Activated CD8-positive, alpha-beta T cell treated with anti-CD3 and anti-CD28 coated beads for 36 hours (primary cell): ENCODE results near the gene ITGB2. TPM values are rescaled to one million over a fixed set of nuclear protein-coding genes. Genes with fewer than 3 reads are reported as not detected.

Experiments
- ATAC-seq: fragments of 200-7000 bp; cut with Tn5 transposase; one replicate; pipeline ENCODE4 v1.10.0; 2021; ENCODE audit warnings: mild to moderate bottlenecking, moderate library complexity
- CTCF ChIA-PET: fragments of 350-600 bp; sonication (Branson Sonifier 250); formaldehyde crosslinking; loops from one replicate; lab custom pipeline; 2021; ENCODE audit warnings: antibody characterized with exemption; lab: Charles Lee
- POLR2A ChIA-PET: fragments of 350-600 bp; sonication (Branson Sonifier 250); formaldehyde crosslinking; loops from one replicate; lab custom pipeline; 2021; ENCODE audit warnings: antibody characterized with exemption; lab: Charles Lee
- DNase-seq: peaks from one replicate; pipeline ENCODE4 v3.0.0-alpha.2; 2020
- H3K27ac Mint-ChIP-seq: one replicate; pipeline ENCODE4 v1.8.0; 2021; ENCODE audit warnings: mild to moderate bottlenecking, mixed read lengths
- H3K27me3 Mint-ChIP-seq: one replicate; pipeline ENCODE4 v1.8.0; 2021; ENCODE audit warnings: mixed read lengths
- H3K36me3 Mint-ChIP-seq: one replicate; pipeline ENCODE4 v1.8.0; 2021; ENCODE audit warnings: low read depth, mixed read lengths
- H3K4me1 Mint-ChIP-seq: one replicate; pipeline ENCODE4 v1.8.0; 2021; ENCODE audit warnings: low read depth, mixed read lengths
- H3K4me3 Mint-ChIP-seq: one replicate; pipeline ENCODE4 v1.8.0; 2021; ENCODE audit warnings: mild to moderate bottlenecking, moderate library complexity, mixed read lengths
- H3K9me3 Mint-ChIP-seq: one replicate; pipeline ENCODE4 v1.8.0; 2021; ENCODE audit warnings: mixed read lengths
- CTCF ChIP-seq: fragments of 200-600 bp; IDR thresholded peaks from one replicate; pipeline ENCODE4 v1.8.0; 2022; ENCODE audit warnings: antibody characterized with exemption, mild to moderate bottlenecking
- intact Hi-C: fragments of 100-400 bp; cut with micrococcal nuclease; formaldehyde crosslinking; loops from one replicate; pipeline ENCODE4 v1.10.0; 2022
- total RNA-seq, 2 experiments: library from RNA; stranded (reverse); gene quantifications; one replicate each; pipeline ENCODE4 v1.2.3, GENCODE V29; 2021

ITGB2 gene
- total RNA-seq, 2 experiments from 2014 or later = 340 to 343 TPM

DNA sequence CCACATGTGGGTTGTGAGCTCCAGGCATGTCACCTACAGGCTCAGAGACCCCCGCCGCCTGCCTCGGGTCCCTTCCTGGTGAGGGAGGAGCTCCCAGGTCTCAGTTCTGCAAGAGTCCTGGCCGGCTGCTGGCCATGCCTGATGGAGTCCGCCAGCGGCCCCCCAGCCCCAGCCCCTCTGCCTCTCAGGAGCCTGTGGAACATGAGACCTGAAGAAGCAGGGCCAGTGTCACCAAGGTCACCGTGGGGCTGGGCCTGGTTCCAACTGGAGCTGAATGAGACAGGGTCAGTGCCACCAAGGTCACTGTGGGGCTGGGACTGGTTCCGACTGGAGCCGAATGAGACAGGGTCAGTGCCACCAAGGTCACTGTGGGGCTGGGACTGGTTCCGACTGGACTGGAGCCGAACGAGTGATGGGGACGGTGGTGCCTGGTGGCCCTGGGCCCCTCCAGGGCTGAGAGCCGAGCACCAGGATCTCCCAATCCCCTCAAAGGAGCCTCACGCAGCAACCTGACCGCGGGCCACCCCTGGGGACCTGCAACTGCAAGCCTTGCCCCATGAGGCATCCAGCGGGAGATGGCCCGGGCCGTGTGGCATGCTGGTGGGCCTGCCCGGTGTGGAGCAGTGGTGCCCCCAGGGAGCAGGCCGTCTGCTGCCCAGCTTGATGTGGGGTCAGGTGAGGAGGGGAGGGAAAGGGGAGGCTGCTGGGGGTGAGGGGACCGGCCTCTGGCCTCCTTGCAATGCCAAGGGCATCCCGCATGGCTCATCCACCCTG, 32.7 kb downstream of the ITGB2 start:
- POLR2A ChIA-PET = interaction anchor here (2.3 to 19.2 kb wide), 3 partner anchors 5 to 29 kb away, joined by 8 to 166 read pairs (median 166); partner anchors contain the start of gene PTTG1IP
- Mint-ChIP-seq H3K27me3 (no peaks in the 10 kb centered on the region), H3K36me3 (peaks cover 28% of the 10 kb centered on the region), H3K4me1 (peaks cover 5% of the 10 kb centered on the region), H3K4me3 (no peak overlapping the region), H3K27ac (no peak overlapping the region), H3K9me3 (no peaks in the 10 kb centered on the region)
- intact Hi-C loops = no loop called here
- CTCF ChIA-PET = no interaction called here
- TF ChIP-seq CTCF = no peak
- ATAC-seq (no peak), DNase-seq (no peak)

DNA sequence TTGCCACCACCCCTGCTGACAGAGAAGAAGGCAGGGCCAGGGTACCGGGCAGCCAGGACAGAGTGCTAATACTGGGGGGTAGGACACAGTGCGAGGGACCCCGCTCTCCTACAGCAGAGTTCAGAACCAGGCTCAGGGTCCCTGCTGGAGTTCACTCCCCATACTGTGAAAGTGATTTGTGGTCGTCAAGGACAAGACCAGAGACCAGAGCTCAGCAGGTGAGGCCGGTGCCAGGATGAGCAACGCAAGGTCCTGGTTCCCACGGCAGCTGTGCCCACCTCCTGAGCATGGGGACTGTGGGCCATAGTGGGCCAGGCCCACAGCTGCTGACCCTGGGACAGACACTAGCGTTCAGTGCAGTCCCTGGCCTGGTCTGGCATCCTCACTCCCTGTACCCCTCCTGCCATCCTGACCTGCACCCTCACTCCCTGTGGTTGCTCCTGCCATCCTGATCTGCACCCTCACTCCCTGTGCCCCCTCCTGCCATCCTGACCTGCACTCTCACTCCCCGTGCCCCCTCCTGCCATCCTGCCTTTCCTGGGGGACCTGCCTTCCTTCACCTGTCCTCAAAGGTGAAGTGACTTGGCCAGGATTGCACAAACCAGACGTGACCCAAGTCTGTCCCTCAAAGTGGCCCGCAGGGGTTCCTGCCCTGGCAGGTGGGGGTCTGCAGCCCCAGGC, 33.4 kb downstream of the ITGB2 start:
- TF ChIP-seq CTCF = no peak
- H3K36me3 Mint-ChIP-seq = peaks cover 21% of the 10 kb centered on the region
- no peak for DNase-seq
- H3K27me3 Mint-ChIP-seq = no peaks in the 10 kb centered on the region
- intact Hi-C loops = no loop called here
- H3K9me3 Mint-ChIP-seq = no peaks in the 10 kb centered on the region
- no peak for ATAC-seq
- POLR2A ChIA-PET = interaction anchor here (2.3 to 19.2 kb wide), 3 partner anchors 6 to 30 kb away, joined by 8 to 166 read pairs (median 166); partner anchors contain the start of gene PTTG1IP
- CTCF ChIA-PET = interaction anchor here (0.8 kb wide), 1 partner anchor 25 kb away, joined by 3 read pairs; no protein-coding TSS in a partner anchor
- H3K4me3 Mint-ChIP-seq = no peak overlapping the region
- no peak overlapping the region for H3K27ac Mint-ChIP-seq
- peaks cover 2% of the 10 kb centered on the region for H3K4me1 Mint-ChIP-seq

DNA sequence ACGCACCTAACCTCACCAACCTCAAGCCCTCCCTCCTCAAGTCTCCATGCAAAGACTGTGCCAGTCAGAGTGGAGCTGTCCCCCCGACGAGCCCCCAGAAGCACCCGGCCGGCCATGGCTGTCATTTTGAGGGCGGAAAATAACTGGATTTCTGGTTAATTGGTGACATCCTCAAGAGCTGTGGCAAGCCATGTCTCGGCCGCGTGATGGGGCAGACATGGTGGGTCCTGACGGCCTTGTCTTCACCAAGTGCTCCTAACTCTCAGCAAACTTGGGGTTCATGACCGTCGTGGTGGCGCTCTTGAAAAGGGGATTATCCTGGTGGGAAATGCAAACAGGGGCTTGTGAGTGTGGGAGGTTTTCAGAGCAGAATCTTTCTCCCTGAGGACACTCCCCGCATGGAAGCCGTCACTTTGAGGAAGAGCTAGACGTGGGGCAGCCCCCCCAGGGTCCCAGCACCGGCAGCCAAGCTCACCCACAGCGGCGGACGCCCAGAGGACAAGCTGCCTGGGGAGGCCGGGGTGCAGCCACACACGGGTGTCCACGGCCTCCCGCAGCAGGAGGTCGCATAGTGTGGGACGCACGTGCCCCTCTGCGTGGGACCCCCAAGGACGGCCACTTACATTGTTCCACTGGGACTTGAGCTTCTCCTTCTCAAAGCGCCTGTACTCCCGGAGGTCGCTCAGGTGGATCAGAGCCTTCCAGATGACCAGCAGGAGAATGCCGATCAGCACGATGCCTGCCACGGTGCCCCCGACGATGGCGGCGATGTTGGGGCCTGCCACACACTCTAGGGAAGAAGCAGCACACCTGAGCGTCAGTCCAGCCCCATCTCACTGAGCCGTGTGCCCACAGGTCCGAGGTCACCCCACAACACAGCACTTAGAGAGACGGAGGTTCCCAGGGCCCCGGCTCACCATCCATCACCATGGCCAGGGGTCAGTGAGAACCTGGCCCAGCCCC, 34.3 kb downstream of the ITGB2 start:
- Mint-ChIP-seq H3K36me3 (peaks cover 17% of the 10 kb centered on the region), H3K27me3 (no peaks in the 10 kb centered on the region), H3K4me3 (no peak overlapping the region), H3K27ac (no peak overlapping the region), H3K4me1 (peaks cover 10% of the 10 kb centered on the region), H3K9me3 (no peaks in the 10 kb centered on the region)
- intact Hi-C loops = no loop called here
- DNase-seq (no peak), ATAC-seq (no peak)
- ChIA-PET POLR2A (interaction anchor here (2.3 to 19.2 kb wide), 3 partner anchors 6 to 30 kb away, joined by 8 to 166 read pairs (median 166); partner anchors contain the start of gene PTTG1IP), CTCF (interaction anchor here (0.8 to 1.3 kb wide), 2 partner anchors 26 to 86 kb away, joined by 3 to 4 read pairs; no protein-coding TSS in a partner anchor)
- no peak for TF ChIP-seq CTCF

DNA sequence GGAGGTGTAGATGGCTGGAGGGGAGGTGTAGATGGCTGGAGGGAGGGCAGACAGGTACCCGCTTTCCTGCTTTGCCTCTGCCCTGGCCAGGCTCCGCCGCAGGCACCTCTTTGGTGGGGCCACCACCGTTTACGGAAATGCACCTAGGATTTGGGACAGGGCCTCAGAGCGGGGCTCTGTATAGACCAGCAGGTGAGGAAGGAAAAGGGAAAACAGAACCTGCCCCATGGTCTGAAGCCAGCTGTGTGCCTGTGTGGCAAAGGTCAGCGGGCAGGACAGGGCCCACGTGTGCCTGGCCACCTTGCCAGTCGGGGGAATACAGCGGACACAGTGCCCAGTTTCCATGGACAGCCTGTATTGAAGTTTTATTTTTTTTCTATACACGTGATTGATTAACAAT, 35.1 kb downstream of the ITGB2 start:
- ChIA-PET CTCF (interaction anchor here (1.3 kb wide), 1 partner anchor 85 kb away, joined by 4 read pairs; no protein-coding TSS in a partner anchor), POLR2A (interaction anchor here (17.0 to 19.2 kb wide), 2 partner anchors 5 to 8 kb away, joined by 166 read pairs; partner anchors contain the start of gene PTTG1IP)

More for the DNA sequence above, 35.1 kb downstream of the ITGB2 start:
- no peaks in the 10 kb centered on the region for H3K27me3 Mint-ChIP-seq
- TF ChIP-seq CTCF = no peak
- no peak overlapping the region for H3K4me3 Mint-ChIP-seq
- no peaks in the 10 kb centered on the region for H3K9me3 Mint-ChIP-seq
- DNase-seq (no peak), ATAC-seq (no peak)
- peaks cover 14% of the 10 kb centered on the region for H3K36me3 Mint-ChIP-seq
- no peak overlapping the region for H3K27ac Mint-ChIP-seq
- peaks cover 18% of the 10 kb centered on the region for H3K4me1 Mint-ChIP-seq
- intact Hi-C loops = no loop called here
